ENCODE results near the gene INPP5K.

GRCh38 chr17:1467898-1468492, 48.4 kb downstream of the INPP5K start:
- TF ChIP-seq CTCF (IDR thresholded peaks at IDR 0.05; ENCODE audit: low read length) (no peak), EZH2 (optimal IDR thresholded peaks at IDR 0.05; ENCODE audit: low read depth, low read length) (no peak)

All from MM.1S (cell line).